NB4 (cell line): ENCODE data around the gene TSEN15.

Experiments
- DNase-seq: peaks from one replicate; pipeline ENCODE4 v3.0.0; 2010; ENCODE audit warnings: low read depth
- H3K4me3 ChIP-seq: one replicate; pipeline ENCODE4 v1.5.1; 2011; ENCODE audit warnings: mild to moderate bottlenecking, low read depth, low read length, moderate library complexity
- CTCF ChIP-seq: IDR thresholded peaks from one replicate; pipeline ENCODE4 v1.5.1; 2012; ENCODE audit warnings: low read depth, low read length
- MAX ChIP-seq: IDR thresholded peaks from 2 replicates; pipeline ENCODE4 v1.6.1; 2011; ENCODE audit warnings: low read depth, low read length
- MYC ChIP-seq: IDR thresholded peaks from 2 replicates; pipeline ENCODE4 v1.6.1; 2011; ENCODE audit warnings: low read depth, low read length
- POLR2A ChIP-seq: IDR thresholded peaks from 2 replicates; pipeline ENCODE4 v1.6.1; 2011; ENCODE audit warnings: mild to moderate bottlenecking; ENCODE audit not compliant: insufficient read length; ENCODE audit errors: extremely low read depth

Gene TSEN15

GRCh38 chr1:184014271-184014670 lies 37.3 kb upstream of the TSEN15 start:
- H3K4me3 ChIP-seq: no peak overlapping the region
- no peak for DNase-seq
- TF ChIP-seq CTCF: no peak

GRCh38 chr1:184016169-184016568 lies 35.4 kb upstream of the TSEN15 start:
- no peak for DNase-seq
- H3K4me3 ChIP-seq: no peak overlapping the region
- TF ChIP-seq MYC: no peak
- no peak for TF ChIP-seq CTCF
- TF ChIP-seq POLR2A: no peak
- no peak for TF ChIP-seq MAX

GRCh38 chr1:184017306-184017705 lies 34.2 kb upstream of the TSEN15 start:
- TF ChIP-seq MYC (no peak), POLR2A (no peak), MAX (no peak), CTCF (no peak)
- H3K4me3 ChIP-seq: no peak overlapping the region
- no peak for DNase-seq

- no peak overlapping the region for H3K4me3 ChIP-seq
- no peak for TF ChIP-seq POLR2A
- no peak for TF ChIP-seq MYC
- no peak for TF ChIP-seq MAX
- TF ChIP-seq CTCF: no peak
- no peak for DNase-seq
Observed at GRCh38 chr1:184018622-184019021, 32.9 kb upstream of the TSEN15 start.

- no peak for DNase-seq
- no peak overlapping the region for H3K4me3 ChIP-seq
- TF ChIP-seq POLR2A (no peak), CTCF (no peak), MAX (no peak), MYC (no peak)
Observed at GRCh38 chr1:184019069-184019468, 32.5 kb upstream of the TSEN15 start.

GRCh38 chr1:184019506-184019905 lies 32.0 kb upstream of the TSEN15 start:
- no peak for DNase-seq

More at GRCh38 chr1:184019506-184019905, 32.0 kb upstream of the TSEN15 start:
- no peak overlapping the region for H3K4me3 ChIP-seq
- no peak for TF ChIP-seq MAX
